ENCODE measurements around the gene SFT2D3. TPM values are rescaled to one million over a fixed set of nuclear protein-coding genes. Genes with fewer than 3 reads are reported as not detected.

Gene SFT2D3
- total RNA-seq, 1 experiment from 2014 or later = 4.7 TPM

- no peak for DNase-seq
- H2AFZ ChIP-seq (ENCODE audit: low read length) = no peak overlapping the region
Observed at GRCh38 chr2:127663566-127664064, 37.7 kb upstream of the SFT2D3 start.

More at GRCh38 chr2:127663566-127664064, 37.7 kb upstream of the SFT2D3 start:
- peaks cover 53% of the 10 kb centered on the region for H3K27me3 Mint-ChIP-seq (ENCODE audit: low read depth)
- Histone ChIP-seq H3K27me3 (ENCODE audit: insufficient read depth, low read length) (peaks cover 14% of the 10 kb centered on the region; the same call in 1 of the 2 replicates), H2BK5ac (ENCODE audit: insufficient read length, low read length) (no peak overlapping the region), H3K79me2 (ENCODE audit: insufficient read depth, low read length) (0 out of 2 replicates have a peak, but pooled peaks cover 2% of the 10 kb centered on the region), H3K9ac (ENCODE audit: extremely low read depth, insufficient read length, low read length) (no peak overlapping the region), H4K91ac (ENCODE audit: insufficient read length, low read depth, low read length) (no peak overlapping the region), H3K14ac (ENCODE audit: insufficient read depth, low read length) (no peak overlapping the region), H3K23me2 (ENCODE audit: insufficient read length, low read depth, low read length, poor library complexity, severe bottlenecking) (peaks cover 4% of the 10 kb centered on the region), H3K9me3 (ENCODE audit: control insufficient read depth, low read depth, low read length) (no peaks in the 10 kb centered on the region), H3K4ac (ENCODE audit: low read depth, low read length) (no peak overlapping the region), H2BK15ac (ENCODE audit: low read depth, low read length) (no peak overlapping the region), H3K56ac (ENCODE audit: insufficient read length, low read depth, low read length) (no peak overlapping the region), H2BK120ac (ENCODE audit: low read depth, low read length, poor library complexity, severe bottlenecking) (no peak overlapping the region), H2BK20ac (ENCODE audit: low read depth, low read length, poor library complexity, severe bottlenecking) (no peak overlapping the region), H3K4me2 (ENCODE audit: insufficient read depth, insufficient read length, low read length) (no peak overlapping the region), H3K79me1 (ENCODE audit: insufficient read depth, low read depth, low read length, poor library complexity, severe bottlenecking) (no peaks in the 10 kb centered on the region), H4K20me1 (ENCODE audit: control insufficient read depth, insufficient read depth, insufficient read length) (no peaks in the 10 kb centered on the region), H3K4me1 (ENCODE audit: insufficient read depth, low read length) (no peaks in the 10 kb centered on the region), H2AK5ac (ENCODE audit: insufficient read length, low read length) (no peak overlapping the region), H3K27ac (ENCODE audit: insufficient read length, low read depth, low read length) (no peak overlapping the region), H3K18ac (ENCODE audit: insufficient read length, low read depth, low read length) (no peak overlapping the region), H3K23ac (ENCODE audit: insufficient read length, low read depth, low read length) (no peak overlapping the region), H4K8ac (replicated peaks; ENCODE audit: insufficient read length, low read depth, low read length) (no peak overlapping the region), H2BK12ac (ENCODE audit: insufficient read length, low read depth, low read length) (no peak overlapping the region), H3T11ph (ENCODE audit: low read length) (no peak overlapping the region), H4K5ac (ENCODE audit: insufficient read length, low read depth, low read length) (no peak overlapping the region)
- H3K4me3 Mint-ChIP-seq = peak overlapping the region; percentile 19 to 44; a peak in 4 of 5 replicates
- no peak for TF ChIP-seq CTCF (conservative IDR thresholded peaks at IDR 0.05)
- H3K36me3 Mint-ChIP-seq (ENCODE audit: insufficient read depth in 1 of 3, low read depth in 3 of 3) = peaks cover 0 to 2% (median 0%) of the 10 kb centered on the region in 3 experiments; a peak in 3 of 7 replicates
- H3K27ac Mint-ChIP-seq = no peak overlapping the region
- no peaks in the 10 kb centered on the region for H3K9me3 Mint-ChIP-seq
- H3K4me1 Mint-ChIP-seq = peaks cover 3 to 4% of the 10 kb centered on the region in 2 experiments; a peak in 2 of 4 replicates
- WGBS (ENCODE audit: extremely low coverage, insufficient read length, low lambda C conversion rate) = no CpG with 5 or more reads among the region's 6 CpGs

All from H9 (cell line).